Globus pallidus (tissue), 1 donor: Measurements from ENCODE around the gene SERGEF.

Experiments used
- DNase-seq: peaks from one replicate; pipeline ENCODE4 v3.0.0-alpha.2; 2015; ENCODE audit warnings: low spot score

Gene SERGEF

GRCh38 chr11:17861036-17861755, 151.7 kb downstream of the SERGEF start:
- no peak for DNase-seq

DNA sequence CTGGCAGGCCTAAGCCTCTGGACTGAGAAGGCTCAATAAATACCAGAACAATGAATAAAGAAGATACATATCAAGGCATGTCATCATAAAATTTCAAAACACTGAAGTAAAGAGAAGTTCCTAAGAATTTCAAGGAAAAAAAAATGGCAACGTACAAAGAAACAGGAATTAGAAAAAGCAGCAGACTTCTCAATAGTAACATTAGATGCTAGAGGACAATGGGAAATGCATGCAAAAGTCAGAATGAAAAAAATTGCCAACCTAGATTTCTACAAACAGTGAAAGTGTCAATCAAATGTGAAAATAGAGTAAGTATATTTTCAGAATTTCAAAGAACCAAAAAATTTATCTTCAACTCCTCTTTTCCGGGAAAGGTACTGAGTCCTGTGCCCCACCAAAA, 153.3 kb downstream of the SERGEF start:
- DNase-seq = no peak

- DNase-seq = no peak
Measured at GRCh38 chr11:17855531-17856290, 157.1 kb downstream of the SERGEF start.

- DNase-seq = no peak
Measured at GRCh38 chr11:17853280-17853679, 159.6 kb downstream of the SERGEF start.

GRCh38 chr11:17852246-17852645, 160.6 kb downstream of the SERGEF start:
- DNase-seq = no peak

DNA sequence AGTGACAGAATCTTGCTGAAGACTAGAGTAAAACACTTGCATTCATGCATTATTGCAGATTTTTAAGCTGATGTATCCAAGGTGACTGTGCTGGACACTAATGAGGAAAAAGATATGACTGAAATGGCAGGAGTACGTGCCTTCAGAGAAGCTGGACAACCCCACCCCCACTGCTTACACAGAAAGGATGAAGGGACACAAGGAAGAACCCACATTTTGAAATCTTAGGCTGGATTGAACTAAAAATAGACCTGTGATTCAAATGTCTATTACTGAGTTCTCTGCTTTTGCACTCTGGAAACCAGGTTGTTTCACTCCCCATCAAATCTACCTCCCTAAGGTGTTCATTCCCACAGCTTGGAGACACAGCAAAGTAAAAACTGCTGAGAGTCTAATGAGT, 161.2 kb downstream of the SERGEF start:
- DNase-seq = no peak

- DNase-seq = no peak
Measured at GRCh38 chr11:17850336-17850735, 162.5 kb downstream of the SERGEF start.

GRCh38 chr11:17848715-17849114, 164.1 kb downstream of the SERGEF start:
- DNase-seq = no peak

- DNase-seq = no peak
Measured at GRCh38 chr11:17846852-17847453, 165.9 kb downstream of the SERGEF start.

DNA sequence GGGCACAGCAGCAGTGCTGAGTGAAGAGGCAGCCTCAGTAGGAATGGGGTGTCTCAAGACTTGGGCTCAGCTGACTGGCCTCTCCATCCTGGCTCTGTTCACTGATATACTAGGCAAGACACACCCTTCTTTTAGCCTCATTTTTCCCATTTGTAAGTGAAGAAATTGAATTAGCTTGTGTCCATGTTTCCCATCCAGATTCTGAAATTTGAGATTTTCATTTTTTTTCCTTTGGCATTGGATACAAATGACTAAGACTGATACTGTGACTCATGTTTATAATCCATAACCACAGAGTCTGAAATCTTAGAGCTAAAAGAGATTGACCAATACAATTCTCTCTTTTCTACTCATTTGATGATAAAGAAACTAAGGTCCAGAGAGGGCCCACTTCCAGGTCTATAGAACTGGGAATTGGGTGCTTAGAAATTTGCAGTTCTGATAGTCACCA, 167.4 kb downstream of the SERGEF start:
- DNase-seq = no peak

DNA sequence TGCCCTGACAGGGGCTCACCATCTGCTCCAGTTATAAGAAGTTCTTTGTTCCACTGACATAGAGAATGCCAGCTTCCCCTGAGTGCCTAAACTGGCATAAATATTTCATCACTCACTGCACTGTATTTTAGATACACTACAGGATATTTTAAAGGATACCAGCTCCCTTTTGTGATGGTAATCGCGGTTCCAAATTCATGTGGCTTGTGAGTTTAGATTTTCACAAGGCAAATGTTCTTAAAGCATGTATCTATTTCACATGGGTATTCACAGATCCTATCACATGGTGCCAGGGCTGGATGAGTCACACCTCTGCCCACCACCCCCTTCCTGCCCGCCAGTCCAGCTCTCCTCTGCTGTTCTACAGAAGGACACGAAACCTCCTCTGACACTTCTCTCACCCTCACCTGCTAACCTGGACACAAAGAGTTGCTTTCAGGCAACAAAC, 172.7 kb downstream of the SERGEF start:
- DNase-seq = no peak

DNA sequence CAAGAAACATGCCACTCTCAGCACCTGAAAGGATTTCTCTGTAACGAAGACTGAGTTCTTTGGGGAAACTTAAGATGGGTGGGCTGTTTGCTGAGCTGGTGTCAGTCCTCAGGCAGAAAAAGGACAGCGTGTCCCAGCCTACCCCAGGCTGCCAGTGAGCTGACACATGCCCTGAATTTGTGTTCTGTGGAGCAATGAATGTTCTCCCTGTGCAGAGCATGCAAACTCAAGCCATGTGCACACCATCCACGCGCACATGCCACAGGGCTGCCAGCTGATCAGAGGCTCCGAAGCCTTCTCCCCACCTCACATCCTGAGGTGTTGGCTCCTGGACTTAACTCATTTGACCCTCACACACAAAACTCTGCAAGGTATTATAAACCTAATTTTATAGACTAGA, 173.4 kb downstream of the SERGEF start:
- DNase-seq = no peak

- no peak for DNase-seq
Measured at GRCh38 chr11:17838102-17838501, 174.7 kb downstream of the SERGEF start.

DNA sequence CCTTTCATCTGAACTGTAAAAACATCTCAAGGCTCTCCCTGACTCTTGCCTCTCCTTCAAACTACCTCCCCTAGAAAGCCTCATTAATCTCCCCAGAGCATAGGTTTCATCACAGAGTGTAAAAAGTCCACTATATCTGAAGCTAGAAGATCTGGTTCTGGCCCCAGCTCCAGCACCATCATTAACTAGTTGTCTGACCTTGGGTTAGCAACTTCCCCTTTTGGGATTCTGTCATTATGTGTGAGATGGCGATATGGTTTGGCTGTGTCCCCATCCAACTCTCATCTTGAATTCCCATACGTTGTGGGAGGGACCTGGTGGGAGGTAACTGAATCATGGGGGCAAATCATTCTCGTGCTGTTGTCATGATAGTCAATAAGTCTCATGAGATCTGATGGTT, 181.0 kb downstream of the SERGEF start:
- DNase-seq = no peak

- no peak for DNase-seq
Measured at GRCh38 chr11:17831228-17831627, 181.6 kb downstream of the SERGEF start.

DNA sequence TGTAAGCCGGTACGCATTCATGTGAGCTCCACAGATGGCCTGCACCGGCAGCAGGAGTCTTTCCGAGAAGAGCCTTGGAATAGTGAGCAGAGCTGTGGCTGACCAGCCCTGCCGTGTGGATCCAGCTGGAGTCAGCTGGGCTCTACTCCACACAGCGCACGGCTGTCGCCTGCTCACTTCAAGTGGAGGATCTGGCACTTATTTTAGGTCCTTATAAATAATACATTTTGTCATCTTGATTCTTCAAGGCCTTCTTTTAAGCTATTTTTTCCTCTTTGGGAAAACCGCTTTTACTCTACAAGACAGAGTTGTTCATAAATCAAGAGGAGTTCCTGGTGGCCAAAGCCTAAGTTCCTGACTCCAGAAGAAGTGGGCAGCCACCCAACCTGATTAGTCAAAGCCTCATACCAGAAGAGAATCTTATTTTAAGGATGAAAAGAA, 184.5 kb downstream of the SERGEF start:
- peak; percentile 18 for DNase-seq

- DNase-seq = no peak
Measured at GRCh38 chr11:17827006-17827405, 185.8 kb downstream of the SERGEF start.

- no peak for DNase-seq
Measured at GRCh38 chr11:17822401-17822781, 190.5 kb downstream of the SERGEF start.

DNA sequence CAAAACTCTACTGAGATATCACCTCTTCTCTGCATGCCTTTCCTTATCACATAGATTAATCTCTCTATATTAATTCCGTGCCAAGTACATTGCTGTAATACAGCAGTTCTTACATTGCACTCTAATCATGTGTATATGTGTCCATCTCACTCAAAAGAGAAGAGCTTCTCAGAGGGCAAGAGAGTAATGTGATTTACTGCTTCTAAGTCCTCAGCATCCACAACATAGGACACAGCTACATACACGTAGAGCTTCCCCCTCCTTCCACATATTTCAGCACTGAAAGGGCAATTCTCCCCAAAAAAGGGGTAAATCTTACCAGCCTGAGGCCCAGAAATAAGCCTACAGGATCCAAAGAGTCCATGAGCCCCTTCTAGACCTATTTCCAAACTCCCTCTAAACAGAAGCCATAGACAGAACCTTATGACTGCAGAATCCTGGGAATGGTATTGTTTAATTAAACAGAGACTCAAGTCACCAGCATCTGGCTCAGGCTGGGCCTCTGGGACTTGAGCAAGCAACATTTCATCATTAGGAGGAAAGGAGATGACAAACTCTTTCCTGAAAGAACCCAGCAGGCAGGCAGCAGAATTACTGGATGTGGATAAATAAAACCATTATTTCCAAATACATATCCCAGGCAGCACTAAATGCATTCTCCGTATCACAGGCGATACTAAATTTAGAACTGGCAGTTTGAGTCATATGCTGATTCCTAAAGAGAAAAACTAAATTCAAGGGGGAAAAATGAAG, 191.0 kb downstream of the SERGEF start:
- no peak for DNase-seq

- no peak for DNase-seq
Measured at GRCh38 chr11:17816232-17816931, 196.5 kb downstream of the SERGEF start.

- DNase-seq = no peak
Measured at GRCh38 chr11:17814546-17814945, 198.3 kb downstream of the SERGEF start.
